H1 (cell line): ENCODE data around the gene MOB2. TPM values are rescaled to one million over a fixed set of nuclear protein-coding genes. Genes with fewer than 3 reads are reported as not detected.

Source experiments
- BCL11A ChIP-seq, 2 experiments: IDR thresholded peaks; one replicate each; pipeline ENCODE4 v1.6.1; 2011; ENCODE audit warnings: low read depth in 2 of 2, low read length in 2 of 2, mild to moderate bottlenecking in 2 of 2
- POLR2A ChIP-seq, 2 experiments: IDR thresholded peaks; 1 replicate in 1 of 2; 2 replicates in 1 of 2; pipeline ENCODE4 v1.6.1; 2011; ENCODE audit warnings: low read depth in 2 of 2, low read length in 2 of 2, mild to moderate bottlenecking in 2 of 2; ENCODE audit errors: control extremely low read depth in 1 of 2
- POU5F1 ChIP-seq: IDR thresholded peaks from 2 replicates; pipeline ENCODE4 v1.6.1; 2011; ENCODE audit warnings: low read depth, mild to moderate bottlenecking, low read length, moderate library complexity
- RAD21 ChIP-seq, 2 experiments: IDR thresholded peaks in 1 of 2; conservative IDR thresholded peaks in 1 of 2; 2 replicates each; pipeline ENCODE4 v1.6.1; 2011; ENCODE audit warnings: low read depth in 2 of 2, low read length in 2 of 2, improper control_type of control experiment in 1 of 2, inconsistent platforms in 1 of 2, mild to moderate bottlenecking in 1 of 2, moderate library complexity in 1 of 2
- SUZ12 ChIP-seq: fragments of 200-600 bp; sonication (generic); IDR thresholded peaks from 2 replicates; pipeline ENCODE4 v1.6.1; 2012; ENCODE audit warnings: mild to moderate bottlenecking, inconsistent platforms, low read length, moderate library complexity, mixed read lengths
- polyA plus RNA-seq, 7 experiments: library from polyadenylated mRNA; depleted of rRNA in 3 of 7; stranded (reverse) in 5 of 7; unstranded in 2 of 7; fragments of >200 nt in 5 of 7; fragments of 200-250 nt in 2 of 7; gene quantifications; 1 replicate in 5 of 7; 2 replicates in 1 of 7; 4 replicates in 1 of 7; pipeline versions ENCODE4 v1.2.1 to v1.2.3, GENCODE V29; 2011 to 2013; ENCODE audit warnings: missing spikeins in 2 of 7, mixed read lengths in 2 of 7
- total RNA-seq: library from RNA; stranded (reverse); fragmentation: NEBNext Ultra II Directional; extraction: Animal tissue kit (Norgen Biotek cat#: 25700); gene quantifications from 2 replicates; pipeline ENCODE4 v1.2.1, GENCODE V29; 2021

MOB2 gene
- total and polyA plus RNA-seq, 2 of the 8 experiments (the other 6 are each of a cell fraction or from before 2014, with no cell fraction given): 18.6 to 28.2 TPM

DNA sequence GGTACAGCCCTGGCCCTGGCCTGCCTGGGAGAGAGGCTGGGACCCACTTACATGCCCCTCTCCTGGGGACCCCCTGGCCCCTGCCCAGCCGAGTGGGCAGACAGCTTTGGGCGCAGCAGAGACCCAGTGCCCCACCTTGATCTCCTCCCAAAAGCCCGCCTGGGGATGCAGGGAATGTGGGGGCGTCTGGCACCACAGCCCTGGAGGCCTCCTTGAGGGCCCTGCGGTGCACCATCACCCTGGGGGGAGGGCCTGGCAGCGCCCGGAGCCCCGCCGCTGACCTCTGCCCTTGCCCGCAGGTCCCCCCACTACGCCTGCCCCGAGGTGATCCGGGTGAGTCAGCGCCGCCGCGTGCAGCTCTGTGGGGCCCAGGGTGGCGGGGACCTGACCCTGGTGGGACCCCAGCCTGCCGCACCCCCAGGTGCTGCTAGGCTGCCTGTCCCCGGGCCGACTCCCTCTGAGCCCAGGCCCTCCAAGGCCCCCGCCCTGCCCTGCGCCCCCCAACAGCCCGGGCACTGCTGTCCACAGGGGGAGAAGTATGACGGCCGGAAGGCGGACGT is 43.7 kb downstream of the MOB2 start (continued):
- TF ChIP-seq POLR2A (IDR thresholded peaks at IDR 0.05; ENCODE audit: control extremely low read depth in 1 of 2, low read depth in 2 of 2, low read length in 2 of 2) (no peak), BCL11A (IDR thresholded peaks at IDR 0.05; ENCODE audit: low read depth in 2 of 2, low read length in 2 of 2) (no peak), RAD21 (IDR thresholded peaks at IDR 0.05 in 1 of 2, conservative IDR thresholded peaks at IDR 0.05 in 1 of 2; ENCODE audit: low read depth in 2 of 2, low read length in 2 of 2) (no peak), SUZ12 (no peak), POU5F1 (no peak)
